Activated CD4-positive, alpha-beta T cell treated with anti-CD3 and anti-CD28 coated beads, Interleukin-2, amount 50 U/mL, for 48 hours (primary cell): ENCODE data around the gene ASS1.
A peak's percentile ranks its signal among the peaks of the same experiment; 100 is the strongest.

Experiments used
- DNase-seq, 2 experiments: peaks; one replicate each; pipeline ENCODE4 v3.0.0-alpha.2; 2020

Gene ASS1

DNA sequence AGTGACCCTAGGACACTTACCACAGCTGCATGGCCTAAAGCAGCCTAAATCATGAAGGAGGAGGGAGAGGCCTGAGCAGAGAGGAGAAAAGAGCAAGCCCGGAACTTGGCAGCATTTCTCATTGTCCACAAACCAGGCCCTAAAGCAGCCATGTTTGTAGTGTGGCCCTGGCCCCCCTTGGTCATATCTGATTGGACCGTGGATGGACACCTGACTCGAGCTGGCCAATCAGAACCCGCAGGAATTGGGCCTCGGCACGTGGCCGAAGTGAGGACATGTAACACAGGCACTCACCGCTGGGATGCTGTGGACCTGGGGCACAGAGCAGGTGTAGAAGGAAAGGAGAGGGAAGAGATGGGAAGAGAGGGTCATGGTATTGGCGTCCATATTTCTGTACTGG lies 56.9 kb downstream of the ASS1 start:
- DNase-seq: no peak

DNA sequence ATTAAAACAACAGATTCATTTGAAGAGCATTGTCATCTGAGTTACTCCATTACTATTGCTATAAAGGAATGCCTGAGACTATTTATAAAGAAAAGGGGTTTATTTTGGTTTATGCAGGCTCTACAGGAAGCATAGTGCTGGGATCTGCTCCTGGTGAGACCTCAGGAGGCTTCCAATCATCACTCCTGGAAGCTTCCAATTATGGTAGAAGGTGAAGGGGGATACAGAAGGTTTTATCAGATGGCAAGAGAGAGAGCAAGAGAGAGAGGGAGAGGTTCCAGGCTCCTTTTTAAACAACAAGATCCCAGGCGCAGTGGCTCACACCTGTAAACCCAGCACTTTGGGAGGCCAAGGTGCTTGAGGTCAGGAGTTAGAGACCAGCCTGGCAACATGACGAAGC lies 63.5 kb downstream of the ASS1 start:
- no peak for DNase-seq

DNA sequence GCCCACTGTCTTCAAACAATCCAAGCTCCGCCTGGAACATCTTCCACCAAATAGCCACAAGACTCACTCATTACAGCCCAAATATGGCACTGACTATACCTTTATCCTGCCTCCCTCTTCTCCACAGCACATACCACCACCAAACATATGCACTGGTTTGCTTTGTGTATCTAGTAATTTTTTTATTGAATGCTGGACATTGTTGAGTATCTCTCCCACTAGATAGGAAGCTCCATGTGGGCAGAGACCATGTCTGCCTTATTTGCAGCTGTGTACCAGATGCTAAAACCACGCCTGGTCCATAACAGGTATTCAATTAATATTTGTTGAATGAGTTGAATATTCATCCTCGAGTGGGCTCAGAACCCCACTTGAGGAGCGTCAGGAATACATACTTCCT lies 67.4 kb downstream of the ASS1 start:
- DNase-seq: no peak

DNA sequence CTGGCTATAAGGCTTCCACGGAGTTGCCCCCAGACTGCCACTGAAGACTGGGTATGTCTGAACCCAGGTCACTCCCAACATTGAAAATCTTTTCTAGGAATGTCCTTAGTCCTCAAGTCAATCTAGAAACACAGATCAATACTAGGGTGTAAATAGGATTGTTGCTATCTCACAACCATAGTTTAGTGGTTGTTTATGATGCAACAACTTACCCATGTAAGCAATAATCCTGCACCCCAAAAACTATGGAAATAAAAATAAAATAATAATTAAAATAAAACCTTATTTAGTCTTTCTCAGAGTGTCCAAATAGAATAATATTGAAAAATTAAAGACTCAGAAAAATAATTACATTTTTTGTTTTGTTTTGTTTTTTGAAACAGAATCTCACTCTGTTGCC lies 68.3 kb downstream of the ASS1 start:
- no peak for DNase-seq

DNA sequence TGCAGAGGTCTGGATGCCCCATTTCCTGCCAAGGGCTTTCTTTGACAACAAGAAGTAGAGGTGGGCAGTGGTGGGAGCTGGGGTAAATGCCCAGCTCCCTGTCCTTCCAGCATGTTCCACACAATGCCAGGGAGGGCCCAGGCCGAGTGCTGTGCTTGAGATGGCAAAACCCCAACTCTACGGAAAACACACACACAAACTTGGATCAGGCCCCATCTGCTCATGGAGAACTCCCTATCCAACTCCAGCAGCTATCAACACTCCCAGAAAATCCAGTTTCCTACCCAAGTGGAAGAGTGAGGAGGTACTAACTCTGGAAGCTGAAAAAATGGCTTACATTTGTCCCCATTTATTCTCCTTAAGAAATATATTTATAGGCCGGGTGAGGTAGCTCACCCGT lies 73.5 kb downstream of the ASS1 start:
- DNase-seq: no peak

DNA sequence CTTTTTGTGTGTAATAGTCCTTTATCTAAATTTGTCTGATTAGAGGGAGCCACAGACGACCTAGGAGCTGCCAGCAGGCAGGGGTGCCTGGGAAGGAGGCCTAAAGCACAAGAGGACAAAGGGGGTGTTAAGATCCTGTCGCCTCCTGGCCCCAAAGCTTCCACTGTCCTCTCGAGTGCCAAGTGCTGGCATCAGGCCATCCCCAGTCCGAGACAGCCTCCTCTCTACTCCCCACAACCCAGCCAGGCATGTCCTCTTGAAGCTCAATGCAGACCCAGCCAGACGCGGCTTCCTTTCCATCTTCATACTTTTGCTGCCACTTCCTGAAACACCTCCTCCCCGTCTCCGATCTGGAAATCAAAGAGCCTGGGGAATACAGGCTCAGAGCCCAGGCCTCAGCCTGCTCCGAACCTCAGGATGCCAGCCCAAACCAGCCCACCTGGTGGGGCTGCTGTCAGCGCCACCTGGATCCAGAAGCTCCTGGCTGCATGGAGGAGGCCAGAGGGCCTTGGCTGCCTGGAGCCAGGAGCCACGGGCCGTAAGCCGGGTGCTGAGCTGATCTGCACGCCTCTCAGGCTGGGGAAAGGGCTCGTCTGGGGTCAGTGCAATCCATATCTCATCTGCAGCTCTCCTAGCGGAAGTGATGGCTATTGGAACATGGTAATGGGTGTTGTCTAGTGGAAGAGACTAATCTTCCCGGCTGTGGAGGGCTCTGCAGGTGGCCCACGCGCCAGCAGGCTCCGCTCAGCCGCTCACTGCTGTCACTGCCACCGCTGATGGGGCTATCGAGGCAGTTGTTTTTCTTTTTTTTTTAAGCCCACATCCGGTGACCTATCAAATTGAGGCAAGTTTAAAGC lies 74.4 kb downstream of the ASS1 start:
- no peak for DNase-seq

DNA sequence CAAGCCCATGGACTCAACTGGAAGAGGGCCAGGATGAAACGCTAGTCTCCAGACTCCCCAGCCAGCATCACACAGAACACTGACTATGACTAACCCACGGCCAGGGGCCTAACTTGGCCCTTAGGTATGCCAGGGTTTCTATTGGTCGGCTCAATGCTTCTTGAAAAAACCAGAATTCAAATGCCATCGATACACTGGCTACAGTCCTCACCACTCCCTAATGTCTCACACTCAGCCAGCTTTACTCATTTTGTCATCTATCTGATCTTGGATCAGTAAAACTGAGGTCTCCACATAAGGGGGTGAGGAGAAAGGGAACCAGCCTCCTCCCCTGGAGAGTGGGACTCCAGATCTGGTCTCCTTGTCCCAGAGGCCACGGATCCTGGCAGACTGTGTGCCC lies 75.2 kb downstream of the ASS1 start:
- no peak for DNase-seq

DNA sequence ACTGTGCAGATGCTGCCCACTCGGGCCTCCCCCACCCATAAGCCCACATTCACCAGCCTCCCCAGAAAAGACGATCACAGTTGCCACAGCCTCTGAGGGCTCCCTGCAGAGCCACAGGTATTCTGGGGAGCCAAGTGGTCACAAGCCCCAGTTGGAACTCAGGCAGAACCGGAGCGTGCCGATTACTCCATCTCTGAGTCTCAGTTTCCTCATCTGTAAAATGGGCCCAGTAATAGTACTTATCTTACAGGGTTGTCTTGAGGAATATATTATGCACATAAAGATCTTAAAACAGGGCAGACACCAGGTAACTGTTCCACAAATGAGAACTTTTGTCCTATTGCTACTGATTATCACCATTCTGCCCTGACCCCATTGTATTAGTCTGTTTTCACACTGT lies 77.0 kb downstream of the ASS1 start:
- DNase-seq: no peak

DNA sequence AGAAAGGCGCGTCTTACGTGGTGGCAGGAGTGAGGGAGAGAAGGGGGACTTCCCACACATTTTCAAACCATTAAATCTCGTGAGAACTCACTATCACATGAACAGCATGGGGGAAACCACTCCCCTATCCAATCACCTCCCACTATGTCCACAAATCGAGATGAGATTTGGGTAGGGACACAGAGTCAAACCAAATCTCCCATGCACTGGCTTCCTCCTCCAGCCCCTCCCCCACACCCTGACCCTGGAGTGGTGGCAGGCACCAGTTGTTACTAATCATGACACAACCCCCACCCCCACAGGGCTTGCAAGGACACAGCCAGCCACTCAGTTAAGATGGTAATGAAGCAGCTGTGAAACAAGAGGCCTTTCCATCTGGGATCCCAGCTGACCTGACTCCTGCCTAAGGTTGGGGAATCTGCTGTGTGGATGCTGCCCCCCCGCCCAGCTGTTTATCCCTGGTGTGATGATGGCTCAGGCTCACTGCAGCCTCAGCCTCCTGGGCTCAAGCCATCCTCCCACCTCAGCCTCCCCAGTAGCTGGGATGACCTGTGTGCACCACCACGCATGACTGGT lies 77.6 kb downstream of the ASS1 start:
- peak in 1 of 2 experiments; percentile 8 for DNase-seq

DNA sequence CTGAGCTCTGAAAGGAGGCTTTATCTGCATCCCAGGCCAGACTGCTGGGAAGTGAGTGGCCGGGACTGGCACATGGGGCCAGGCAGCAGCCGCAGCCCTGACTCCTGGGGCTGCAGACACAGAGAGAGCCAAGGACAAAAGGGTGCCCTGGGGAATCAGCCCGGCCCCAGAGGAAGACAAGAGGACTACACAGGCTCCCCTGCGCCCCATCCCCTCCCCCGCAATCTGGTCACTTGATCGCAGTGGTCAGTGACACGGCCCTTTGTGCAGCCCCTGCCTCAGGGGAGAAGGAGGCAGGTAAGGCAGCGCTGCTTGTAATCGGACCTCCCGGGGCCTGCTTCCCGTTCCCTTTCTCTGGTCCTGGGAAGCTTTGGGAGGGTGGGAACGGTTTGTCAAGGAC lies 79.2 kb downstream of the ASS1 start:
- DNase-seq: no peak

DNA sequence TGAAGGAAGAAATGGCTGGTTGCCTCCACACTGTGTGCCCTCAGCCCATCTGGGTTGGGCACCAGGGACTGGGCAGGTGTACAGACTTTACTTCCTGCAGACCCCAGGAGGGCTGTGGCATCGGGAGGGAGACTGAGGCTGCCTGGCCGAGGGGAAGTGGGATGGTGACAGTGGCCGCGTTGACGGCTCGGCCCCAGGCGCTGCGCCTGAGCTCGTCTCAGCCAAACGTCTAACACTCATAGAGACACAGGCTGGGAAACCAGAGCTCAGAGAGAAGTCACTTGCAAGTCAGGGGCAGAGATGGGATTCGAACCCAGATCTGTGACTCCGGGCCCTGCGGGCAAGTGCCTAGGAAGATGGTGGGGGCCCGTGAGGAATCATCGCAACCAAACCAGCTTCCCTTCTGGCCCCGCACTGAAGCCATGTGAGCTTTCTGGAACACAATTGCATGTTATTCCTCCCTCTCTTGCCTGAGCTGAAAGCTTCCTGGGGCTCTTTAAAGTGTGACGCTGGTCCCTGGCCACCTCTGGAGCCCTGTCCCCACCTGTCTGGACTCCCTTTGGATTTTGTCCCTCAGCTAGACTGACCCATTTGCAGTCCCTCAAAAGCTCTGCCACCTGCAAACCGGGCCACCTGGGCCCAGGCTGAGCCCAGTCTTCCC lies 81.6 kb downstream of the ASS1 start:
- no peak for DNase-seq

DNA sequence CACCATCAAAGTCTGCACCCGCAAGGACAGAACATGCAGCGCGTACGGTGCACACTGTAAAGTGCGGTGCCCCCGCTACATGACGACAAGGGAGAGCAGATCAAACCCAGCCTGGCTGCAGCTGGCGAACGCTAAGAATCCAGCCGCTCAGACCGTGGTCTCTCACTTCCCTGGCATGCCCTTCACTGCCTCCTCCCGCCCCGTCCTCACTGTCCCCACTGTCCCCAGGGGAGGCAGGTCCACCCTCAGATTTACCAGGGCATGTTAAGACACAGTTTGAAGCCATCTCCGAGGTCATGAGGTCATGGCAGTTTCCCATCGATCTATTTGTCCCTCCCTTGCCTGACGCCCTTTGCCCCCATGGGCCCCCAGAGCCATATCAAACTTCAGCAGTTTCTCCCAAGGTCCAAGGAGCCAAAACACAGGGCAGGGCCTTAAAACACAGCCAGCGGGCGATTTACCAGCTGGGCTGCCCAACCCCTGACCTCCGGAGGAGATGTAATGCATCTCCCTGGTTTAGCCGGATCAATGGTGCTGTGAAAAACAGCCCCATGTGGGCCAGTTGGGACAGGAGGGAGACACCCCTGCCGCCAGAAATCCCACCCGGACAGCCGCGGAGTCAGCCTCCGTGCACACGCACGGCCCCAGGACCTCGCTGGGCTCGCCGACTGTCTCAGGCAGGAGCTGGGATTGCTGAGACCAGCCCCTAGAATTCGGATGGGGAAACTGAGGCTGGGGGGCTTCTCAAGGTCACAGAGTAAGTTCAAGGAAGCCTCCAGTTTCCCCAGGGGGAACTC lies 82.3 kb downstream of the ASS1 start:
- no peak for DNase-seq

DNA sequence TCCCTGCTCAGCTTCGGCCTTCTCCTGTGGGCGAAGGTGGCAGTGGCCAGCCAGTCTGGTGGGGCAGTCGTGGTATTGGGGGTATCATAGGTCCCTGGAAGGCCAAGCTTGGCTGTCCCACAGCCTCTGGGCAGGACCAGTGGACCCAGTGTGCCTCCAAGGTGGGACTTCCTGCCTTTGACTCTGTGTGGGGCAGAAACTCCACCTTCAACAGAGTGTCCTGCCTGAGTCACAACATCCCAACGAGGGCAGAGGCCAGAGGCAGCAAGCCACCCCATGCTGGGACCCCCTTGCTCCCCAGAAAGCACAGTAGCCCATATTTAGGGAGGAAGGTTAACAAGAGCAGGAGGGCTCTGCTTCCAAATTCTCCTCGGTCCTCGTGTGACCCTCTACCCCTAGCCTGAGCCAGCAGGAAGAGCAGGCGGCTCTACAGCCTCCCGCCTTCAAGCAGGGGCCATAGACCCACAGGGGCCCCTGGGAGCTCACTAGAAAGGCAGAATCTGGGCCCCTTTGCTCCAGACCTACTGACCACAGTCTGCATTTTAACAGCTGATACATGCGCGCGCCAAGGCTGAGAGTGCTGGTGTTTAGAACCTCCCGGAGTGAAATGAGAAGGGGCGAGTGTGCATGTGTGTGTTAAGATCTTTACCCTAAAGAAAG lies 83.0 kb downstream of the ASS1 start:
- DNase-seq: no peak

DNA sequence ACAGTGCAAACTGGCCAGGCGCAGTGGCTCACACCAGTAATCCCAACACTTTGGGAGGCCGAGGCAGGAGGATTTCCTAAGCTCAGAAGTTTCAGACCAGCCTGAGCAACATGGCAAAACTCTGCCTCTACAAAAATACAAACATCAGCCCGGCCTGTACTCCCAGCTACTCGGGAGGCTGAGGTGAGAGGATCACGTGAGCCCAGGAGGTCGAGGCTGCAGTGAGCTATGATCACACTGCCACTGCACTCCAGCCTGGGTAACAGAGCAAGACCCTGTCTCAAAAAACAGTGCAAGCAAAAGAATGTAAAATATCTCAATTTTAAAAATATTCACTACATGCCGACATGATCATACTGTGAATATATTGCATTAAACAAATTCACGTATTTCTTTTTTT lies 83.9 kb downstream of the ASS1 start:
- no peak for DNase-seq

DNA sequence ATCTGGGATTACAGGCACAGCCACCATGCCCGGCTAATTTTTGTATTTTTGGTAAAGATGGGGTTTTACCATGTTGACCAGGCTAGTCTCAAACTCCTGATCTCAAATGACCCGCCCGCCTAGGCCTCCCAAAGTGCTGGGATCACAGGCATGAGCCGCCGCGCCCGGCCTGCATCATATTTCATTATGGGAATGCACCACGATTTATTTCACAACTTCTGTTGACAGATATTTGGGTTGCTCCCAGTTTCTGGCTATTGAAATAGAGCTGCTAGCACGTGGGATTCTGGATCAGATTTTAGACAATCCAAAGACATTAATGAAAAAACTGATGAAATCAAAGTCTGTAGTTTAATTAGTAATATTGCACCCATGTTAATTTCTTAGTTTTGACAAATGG lies 86.2 kb downstream of the ASS1 start:
- DNase-seq: no peak

DNA sequence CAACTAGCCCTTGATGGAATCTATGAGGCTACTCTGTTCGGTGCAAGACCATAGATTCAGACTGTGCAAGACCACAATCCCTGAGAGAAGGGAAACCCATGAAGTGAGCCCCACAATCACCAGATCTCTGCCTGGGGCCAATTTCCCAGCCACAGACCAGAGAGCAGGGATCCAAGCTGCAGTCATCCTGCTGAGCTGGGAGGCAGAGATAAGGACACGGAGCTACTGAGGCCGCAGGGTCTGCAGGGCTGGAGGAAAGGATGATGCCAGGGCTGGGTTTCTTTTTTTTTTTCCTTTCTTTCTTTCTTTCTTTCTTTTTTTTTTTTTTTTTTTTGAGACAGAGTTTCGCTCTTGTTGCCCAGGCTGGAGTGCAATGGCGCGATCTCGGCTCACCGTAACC lies 86.9 kb downstream of the ASS1 start:
- no peak for DNase-seq

DNA sequence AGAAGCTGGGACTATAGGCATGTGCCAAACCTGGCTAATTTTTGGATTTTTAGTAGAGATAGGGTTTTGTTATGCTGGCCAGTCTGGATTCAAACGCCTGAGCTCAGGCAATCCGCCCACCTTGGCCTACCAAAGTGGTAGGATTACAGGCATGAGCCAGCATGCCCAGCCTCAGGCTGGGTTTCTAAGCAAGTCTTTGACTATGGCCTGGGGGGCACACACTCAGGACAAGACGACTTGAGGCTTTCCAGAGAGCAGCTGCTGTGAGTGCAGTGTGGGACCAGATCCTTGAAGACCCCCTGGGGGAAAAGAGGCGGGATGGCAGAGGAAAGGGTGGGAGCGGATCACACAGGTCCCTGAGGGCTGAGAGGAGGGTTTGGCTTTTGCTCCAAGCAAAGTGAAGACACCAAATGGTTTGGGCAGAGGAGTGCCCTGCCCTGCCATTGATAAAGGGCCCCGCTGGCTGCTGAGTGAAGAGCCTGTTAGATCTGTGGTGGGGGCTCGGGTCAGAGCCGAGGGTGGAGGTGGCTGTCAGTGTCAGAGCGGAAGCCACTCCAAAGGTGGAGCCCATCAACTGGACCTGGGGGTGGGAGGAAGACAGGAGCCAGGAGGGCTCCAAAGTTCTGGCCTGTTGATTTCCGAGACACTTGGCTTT lies 87.8 kb downstream of the ASS1 start:
- no peak for DNase-seq

DNA sequence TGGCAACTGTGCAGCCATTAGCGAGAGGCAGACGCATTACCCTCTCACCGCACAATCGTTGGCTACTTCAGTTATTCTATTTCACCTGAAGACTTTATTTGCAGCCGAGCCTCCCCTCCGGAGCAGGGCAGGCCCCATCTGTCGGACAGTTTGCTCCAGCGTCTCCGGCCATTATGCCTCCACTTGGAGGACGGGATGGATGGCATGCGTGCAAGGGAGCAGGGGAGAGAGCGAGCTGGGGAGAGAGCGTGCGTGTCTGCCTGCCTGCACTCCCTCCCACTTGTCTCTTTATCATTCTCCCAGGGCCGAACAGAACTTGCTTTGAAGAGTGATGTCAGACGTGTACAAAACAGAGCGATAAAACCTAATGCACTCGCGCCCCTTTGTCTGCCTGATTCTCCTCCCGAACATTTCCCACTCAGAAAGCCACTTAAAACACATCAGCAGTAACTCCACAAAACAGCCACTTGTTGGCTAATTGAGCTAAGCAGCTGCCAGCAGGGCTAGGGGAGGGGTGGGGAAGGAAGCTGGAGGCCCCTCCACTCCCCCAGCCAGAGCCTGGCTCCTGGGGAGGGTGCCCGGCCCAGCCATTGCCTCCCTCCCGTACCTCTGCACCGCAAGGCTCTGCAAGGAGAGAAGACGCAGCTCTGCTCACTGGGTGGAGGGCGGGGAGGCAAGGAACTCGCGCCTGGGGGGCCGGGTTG lies 91.2 kb downstream of the ASS1 start:
- DNase-seq: no peak

DNA sequence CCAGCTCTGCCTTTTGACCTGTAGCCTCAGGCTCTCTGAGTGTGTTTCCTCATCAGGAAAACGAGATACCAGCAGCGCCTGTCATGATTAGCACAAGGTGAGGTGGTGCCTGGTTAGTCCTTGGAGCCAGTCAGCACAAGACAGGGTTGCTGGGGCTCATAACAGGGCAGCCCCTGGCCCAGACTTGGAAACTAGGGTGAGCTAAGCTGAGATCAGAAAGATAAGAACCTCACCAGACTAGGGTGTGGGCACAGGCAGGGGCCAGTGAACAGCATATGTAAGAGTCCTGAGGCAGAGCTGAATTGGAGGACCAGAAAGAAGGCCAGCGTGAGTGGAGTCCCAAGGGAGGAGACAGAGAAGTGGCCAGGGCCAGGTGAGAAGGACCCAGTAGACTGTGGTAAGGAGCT lies 91.9 kb downstream of the ASS1 start:
- no peak for DNase-seq

DNA sequence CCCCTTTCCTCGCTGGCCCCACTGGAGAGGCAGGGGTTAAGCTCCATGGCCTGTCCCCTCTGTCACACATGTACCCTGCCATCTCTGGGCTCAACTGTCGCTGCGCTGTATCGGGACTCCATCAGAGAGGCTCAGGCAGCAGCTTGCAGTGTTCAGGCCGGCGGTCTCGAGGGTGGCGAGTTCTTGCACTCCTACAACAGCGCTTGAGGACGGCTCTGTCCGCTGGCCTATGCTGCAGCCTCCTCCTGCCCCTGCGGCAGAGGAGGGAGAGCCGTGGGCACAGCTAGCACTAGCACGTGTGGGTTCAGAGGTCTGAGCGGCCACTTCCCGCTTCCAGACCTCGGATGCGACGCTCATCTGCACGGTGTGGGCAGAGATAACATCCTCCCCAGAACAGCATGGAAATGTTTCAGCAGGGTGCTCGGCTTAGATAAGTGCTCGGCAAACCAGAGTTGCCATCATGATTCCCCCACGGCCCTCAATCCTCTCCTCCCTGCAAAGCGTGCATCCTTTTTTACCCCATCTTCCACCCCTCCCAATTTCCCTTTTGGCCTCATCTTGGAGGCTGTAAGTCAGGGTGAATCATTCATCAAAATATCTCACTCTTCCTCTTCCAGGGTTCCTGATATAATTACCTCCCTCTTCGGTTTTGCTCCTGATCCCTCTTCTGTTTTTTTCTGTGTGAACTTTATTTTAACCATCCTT lies 92.7 kb downstream of the ASS1 start:
- no peak for DNase-seq
